Measurements from ENCODE around the gene POLA1.

- no peak for TF ChIP-seq CTCF (IDR thresholded peaks at IDR 0.05; ENCODE audit: insufficient read depth, low read length)
- TF ChIP-seq REST (IDR thresholded peaks at IDR 0.05; ENCODE audit: insufficient replicate concordance, low read depth): no peak
- no peak for TF ChIP-seq SPI1 (IDR thresholded peaks at IDR 0.05; ENCODE audit: borderline replicate concordance, low read depth)
- TF ChIP-seq GABPA (IDR thresholded peaks at IDR 0.05; ENCODE audit: low read depth): no peak
These were observed 96.4 kb downstream of the POLA1 start for GRCh38 chrX:24790166-24790565.

All from HL-60 (cell line).